Measurements from ENCODE around the gene PDE2A.

GRCh38 chr11:72675221-72675620 lies 999 bp upstream of the PDE2A start:
- TF ChIP-seq EZH2 (IDR thresholded peaks at IDR 0.05) = no peak
- no peak for TF ChIP-seq POLR2AphosphoS5 (IDR thresholded peaks at IDR 0.05; ENCODE audit: borderline replicate concordance, low read depth, low read length)
